K562 (cell line): ENCODE measurements around the gene DIP2A. TPM values are rescaled to one million over a fixed set of nuclear protein-coding genes. Genes with fewer than 3 reads are reported as not detected.

Experiments used
- ATAC-seq: fragments of 200-7000 bp; cut with Tn5 transposase; 3 replicates; pipeline ENCODE4 v1.9.1; 2020; ENCODE audit warnings: moderate library complexity
- BruUV-seq: library from RNA; stranded (reverse); fragments of 400-500 nt; replicated peaks from 2 replicates; lab custom pipeline; 2021; lab: Mats Ljungman, UMichigan
- CTCF ChIA-PET: fragments of 300-600 bp; formaldehyde crosslinking; extraction: SDS; loops from one replicate; lab custom pipeline; 2021; ENCODE audit warnings: low intra/inter-chr PET ratio; lab: Yijun Ruan, JAX
- POLR2A ChIA-PET: fragments of 300-600, 350-650 bp; sonication (Branson Sonifier 250); formaldehyde crosslinking; extraction: SDS; loops from one replicate; lab custom pipeline; 2021; ENCODE audit warnings: antibody characterized with exemption, inconsistent platforms; lab: Yijun Ruan, JAX
- DNase-seq, 4 experiments: peaks; one replicate each; pipeline versions ENCODE4 v3.0.0 to v3.0.0-alpha.2; 2011 to 2018; ENCODE audit warnings: low spot score in 3 of 4, mixed read lengths in 3 of 4; ENCODE audit errors: extremely low read depth in 1 of 4
- FAIRE-seq: peaks from 2 replicates; lab custom pipeline; 2011; peaks lifted over from hg19 to GRCh38; lab: Jason Lieb, UNC
- H2AFZ ChIP-seq: 2 replicates; pipeline ENCODE4 v1.6.0; 2011; ENCODE audit warnings: low read depth, low read length, control low read depth, inconsistent platforms
- H3K27ac ChIP-seq: fragments of 200-600 bp; 3 replicates; pipeline ENCODE4 v1.8.0; 2011; ENCODE audit warnings: low read depth, mild to moderate bottlenecking, control low read depth, inconsistent platforms, low read length, moderate library complexity, mixed read lengths; ENCODE audit errors: extremely low read depth
- H3K27me3 ChIP-seq, 2 experiments: fragments of 300-600 bp in 1 of 2; 2 replicates in 1 of 2; 3 replicates in 1 of 2; pipeline versions ENCODE4 v1.6.0 to v1.8.0; 2011; ENCODE audit warnings: inconsistent platforms in 2 of 2, low read length in 2 of 2, mild to moderate bottlenecking in 1 of 2, mixed read lengths in 1 of 2, moderate library complexity in 1 of 2; ENCODE audit not compliant: control insufficient read depth in 2 of 2, insufficient read depth in 2 of 2
- H3K36me3 ChIP-seq: fragments of 300-600 bp; 3 replicates; pipeline ENCODE4 v1.8.0; 2011; ENCODE audit warnings: mild to moderate bottlenecking, low read length, inconsistent platforms; ENCODE audit not compliant: control insufficient read depth, insufficient read depth
- H3K4me1 ChIP-seq, 2 experiments: fragments of 200-600 bp in 1 of 2; replicated peaks in 1 of 2; 2 replicates in 1 of 2; 3 replicates in 1 of 2; pipeline versions ENCODE4 v1.5.1 to v1.8.0; 2011; ENCODE audit warnings: inconsistent platforms in 2 of 2, low read length in 2 of 2, mild to moderate bottlenecking in 1 of 2, mixed read lengths in 1 of 2, moderate library complexity in 1 of 2; ENCODE audit not compliant: control insufficient read depth in 2 of 2, insufficient read depth in 2 of 2
- H3K4me2 ChIP-seq: 2 replicates; pipeline ENCODE4 v1.6.1; 2011; ENCODE audit warnings: low read length, control low read depth, inconsistent platforms, mixed read lengths; ENCODE audit not compliant: insufficient read depth
- H3K4me3 ChIP-seq: fragments of 200-600 bp; sonication (generic), shearing (Covaris generic); 2 replicates; pipeline ENCODE4 v1.5.1; 2016; ENCODE audit warnings: control low read depth, inconsistent platforms
- H3K79me2 ChIP-seq: fragments of 200-600 bp; 3 replicates; pipeline ENCODE4 v1.8.0; 2011; ENCODE audit warnings: low read length, inconsistent platforms; ENCODE audit not compliant: control insufficient read depth, insufficient read depth
- H3K9ac ChIP-seq, 2 experiments: 2 replicates each; pipeline versions ENCODE4 v1.6.0 to v1.6.1; 2011; ENCODE audit warnings: low read depth in 2 of 2, low read length in 2 of 2, control low read depth in 1 of 2, inconsistent platforms in 1 of 2, mild to moderate bottlenecking in 1 of 2, mixed read lengths in 1 of 2; ENCODE audit not compliant: insufficient read depth in 1 of 2
- H3K9me1 ChIP-seq: one replicate; pipeline ENCODE4 v1.6.0; 2011; ENCODE audit warnings: inconsistent platforms, mild to moderate bottlenecking, low read length, moderate library complexity; ENCODE audit not compliant: control insufficient read depth, insufficient read depth
- H3K9me3 ChIP-seq: replicated peaks from 2 replicates; pipeline ENCODE4 v1.5.1; 2011; ENCODE audit warnings: low read depth, low read length, inconsistent platforms; ENCODE audit not compliant: control insufficient read depth, insufficient read depth
- H4K20me1 ChIP-seq: replicated peaks from 2 replicates; pipeline ENCODE4 v1.6.1; 2011; ENCODE audit warnings: low read length, inconsistent platforms, mixed read lengths; ENCODE audit not compliant: control insufficient read depth, insufficient read depth
- ARID2 ChIP-seq: fragments of 450-650 bp; IDR thresholded peaks from 2 replicates; pipeline ENCODE4 v1.6.1; 2017; ENCODE audit warnings: antibody characterized with exemption, mild to moderate bottlenecking
- CHD4 ChIP-seq: fragments of 200-600 bp; sonication (generic); IDR thresholded peaks from 3 replicates; pipeline ENCODE4 v1.6.1; 2012; ENCODE audit warnings: low read depth, mild to moderate bottlenecking, mixed read lengths, low read length, inconsistent platforms; ENCODE audit not compliant: insufficient read depth, insufficient replicate concordance, poor library complexity, severe bottlenecking
- DDX20 ChIP-seq: fragments of 450-650 bp; IDR thresholded peaks from 2 replicates; pipeline ENCODE4 v1.6.1; 2016; ENCODE audit warnings: missing genetic modification characterization, low read depth, mild to moderate bottlenecking, missing compliant biosample characterization, moderate library complexity
- KDM2B ChIP-seq: fragments of 250-450 bp; sonication (Bioruptor Pico); IDR thresholded peaks from 2 replicates; pipeline ENCODE4 v1.8.0; 2021; ENCODE audit warnings: mild to moderate bottlenecking, moderate library complexity
- MYC ChIP-seq, 2 experiments: fragments of 250-450 bp in 1 of 2; sonication (Bioruptor Pico) in 1 of 2; IDR thresholded peaks; 2 replicates each; pipeline versions ENCODE4 v1.5.1 to v1.6.1; 2012 to 2021; ENCODE audit warnings: low read depth in 2 of 2, borderline replicate concordance in 1 of 2, improper control_type of control experiment in 1 of 2, low read length in 1 of 2, mild to moderate bottlenecking in 1 of 2, moderate library complexity in 1 of 2
- NBN ChIP-seq: fragments of 450-650 bp; IDR thresholded peaks from 2 replicates; pipeline ENCODE4 v1.6.1; 2016; ENCODE audit warnings: low read depth, mild to moderate bottlenecking
- NFXL1 ChIP-seq: fragments of 450-650 bp; formaldehyde crosslinking; IDR thresholded peaks from 2 replicates; pipeline ENCODE4 v1.4.0; 2021; ENCODE audit warnings: mild to moderate bottlenecking
- POLR2AphosphoS5 ChIP-seq: IDR thresholded peaks from 2 replicates; pipeline ENCODE4 v1.6.1; 2011; ENCODE audit warnings: mild to moderate bottlenecking, low read depth, low read length, moderate library complexity; ENCODE audit not compliant: control insufficient read depth, insufficient read depth
- POLR2G ChIP-seq: fragments of 200-400 bp; formaldehyde crosslinking; IDR thresholded peaks from 2 replicates; pipeline ENCODE4 v1.6.1; 2017; ENCODE audit warnings: low read depth, mild to moderate bottlenecking, antibody characterized with exemption, low read length, moderate library complexity
- TOE1 ChIP-seq, 2 experiments: fragments of 450-650 bp in 1 of 2; sonication (generic) in 1 of 2; formaldehyde crosslinking in 1 of 2; IDR thresholded peaks; 2 replicates each; pipeline versions ENCODE4 v1.7.1 to v1.8.0; 2016 to 2022; ENCODE audit warnings: borderline replicate concordance in 2 of 2, mild to moderate bottlenecking in 2 of 2, antibody characterized with exemption in 1 of 2, inconsistent platforms in 1 of 2, low read depth in 1 of 2, missing genetic modification reagents in 1 of 2, moderate library complexity in 1 of 2
- XRCC5 ChIP-seq: fragments of 200-400 bp; formaldehyde crosslinking; IDR thresholded peaks from 2 replicates; pipeline ENCODE4 v1.6.1; 2017; ENCODE audit warnings: low read depth, mild to moderate bottlenecking, low read length
- ZC3H8 ChIP-seq: fragments of 450-650 bp; IDR thresholded peaks from 2 replicates; pipeline ENCODE4 v1.6.1; 2017
- ZNF324 ChIP-seq: fragments of 250-450 bp; sonication (Bioruptor Pico); IDR thresholded peaks from 2 replicates; pipeline ENCODE4 v1.4.0; 2020; ENCODE audit warnings: mild to moderate bottlenecking
- ZNF77 ChIP-seq: fragments of 250-450 bp; sonication (Bioruptor Pico); IDR thresholded peaks from 2 replicates; pipeline ENCODE4 v1.5.0; 2020
- ZSCAN32 ChIP-seq: fragments of 450-650 bp; formaldehyde crosslinking; IDR thresholded peaks from 2 replicates; pipeline ENCODE4 v1.4.0; 2020; ENCODE audit warnings: mild to moderate bottlenecking, moderate library complexity
- WGBS: fragments of 100-300 bp; shearing (Covaris generic); methylation state at CpG from one replicate; pipeline ENCODE4 v1.1.6; 2016; ENCODE audit warnings: low coverage, mixed read lengths; ENCODE audit not compliant: insufficient coverage; ENCODE audit errors: missing lambda C conversion rate; 5-methylcytosine and 5-hydroxymethylcytosine counted together
- in situ Hi-C: fragments of 300-500 bp; cut with MboI; formaldehyde crosslinking; loops from 4 replicates; pipeline ENCODE4 v1.15.0; 2018; ENCODE audit warnings: inconsistent platforms, mixed read lengths
- intact Hi-C: fragments of 100-400 bp; cut with micrococcal nuclease; formaldehyde crosslinking; loops from 2 replicates; pipeline ENCODE4 v1.14.2; 2022
- polyA plus RNA-seq, 8 experiments: library from polyadenylated mRNA; depleted of rRNA in 4 of 8; stranded (reverse) in 5 of 8; unstranded in 3 of 8; fragments of >200 nt; fragmentation: Nextera tagmentation in 2 of 8; fragmentation: Illumina TruSeq in 1 of 8; extraction: Ambion mirVana in 2 of 8; extraction: Trizol in 1 of 8; gene quantifications; 2 replicates each; pipeline versions ENCODE4 v1.2.1 to v1.2.3, GENCODE V29; 2011 to 2014; ENCODE audit warnings: inconsistent platforms in 1 of 8, missing spikeins in 1 of 8
- total RNA-seq, 7 experiments: library from RNA; depleted of rRNA in 6 of 7; stranded (reverse); fragments of >200 nt in 6 of 7; fragmentation: Illumina TruSeq in 2 of 7; extraction: Trizol in 2 of 7; gene quantifications; 2 replicates each; pipeline versions ENCODE4 v1.2.1 to v1.2.3, GENCODE V29; 2011 to 2021; ENCODE audit warnings: low replicate concordance in 1 of 7
- TF ChIP-seq, protein P1 (sequence below): sonication (generic); IDR thresholded peaks from 2 replicates; pipeline ENCODE4 v1.6.1; 2016
- TF ChIP-seq, protein P2 (sequence below): fragments of 250-450 bp; sonication (Bioruptor Pico); IDR thresholded peaks from 2 replicates; pipeline ENCODE4 v1.8.0; 2021; ENCODE audit warnings: mild to moderate bottlenecking, moderate library complexity
- TF ChIP-seq, protein P3 (sequence below): fragments of 250-450 bp; sonication (Bioruptor Pico); IDR thresholded peaks from 2 replicates; pipeline ENCODE4 v1.9.0; 2021; ENCODE audit warnings: mild to moderate bottlenecking
- TF ChIP-seq, protein P4 (sequence below): fragments of 250-450 bp; sonication (Bioruptor Pico); IDR thresholded peaks from 2 replicates; pipeline ENCODE4 v1.8.0; 2022; ENCODE audit warnings: moderate library complexity, mild to moderate bottlenecking, inconsistent platforms

DIP2A gene
- total and polyA plus RNA-seq, 9 of the 15 experiments (the other 6 are each of a cell fraction or from before 2014, with no cell fraction given) = 4.3 to 34.5 (median 20.3) TPM

DNA sequence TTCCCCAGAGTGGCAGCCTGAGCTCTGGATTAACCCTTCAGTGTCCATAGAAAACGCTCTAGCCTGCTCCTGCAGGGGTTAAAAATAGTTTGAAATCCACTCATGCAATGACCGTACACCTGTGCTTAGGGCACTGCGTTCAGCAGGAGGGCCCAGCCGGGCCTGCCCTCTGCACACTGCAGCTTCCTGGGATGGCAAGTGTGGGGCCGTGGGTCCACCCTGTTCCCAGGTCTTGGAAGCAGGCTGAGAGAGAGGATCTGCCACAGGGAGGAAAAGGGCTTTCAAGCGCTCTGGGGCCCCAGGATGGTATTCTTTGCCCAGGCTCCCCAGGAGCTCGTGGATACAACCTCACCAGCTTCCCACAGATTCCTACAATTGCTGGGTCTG lies 147.7 kb downstream of the DIP2A start:
- no peak overlapping the region for H2AFZ ChIP-seq
- TF ChIP-seq, protein P1, sequence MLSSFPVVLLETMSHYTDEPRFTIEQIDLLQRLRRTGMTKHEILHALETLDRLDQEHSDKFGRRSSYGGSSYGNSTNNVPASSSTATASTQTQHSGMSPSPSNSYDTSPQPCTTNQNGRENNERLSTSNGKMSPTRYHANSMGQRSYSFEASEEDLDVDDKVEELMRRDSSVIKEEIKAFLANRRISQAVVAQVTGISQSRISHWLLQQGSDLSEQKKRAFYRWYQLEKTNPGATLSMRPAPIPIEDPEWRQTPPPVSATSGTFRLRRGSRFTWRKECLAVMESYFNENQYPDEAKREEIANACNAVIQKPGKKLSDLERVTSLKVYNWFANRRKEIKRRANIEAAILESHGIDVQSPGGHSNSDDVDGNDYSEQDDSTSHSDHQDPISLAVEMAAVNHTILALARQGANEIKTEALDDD = no peak
- TF ChIP-seq CHD4 (no peak), POLR2G (no peak), TOE1 (IDR thresholded peaks at IDR 0.05; ENCODE audit: borderline replicate concordance) (no peak), TOE1 (CRISPR knock-in tag; IDR thresholded peaks at IDR 0.05; ENCODE audit: borderline replicate concordance, low read depth) (no peak), ARID2 (no peak), ZNF77 (CRISPR knock-in tag) (no peak), NFXL1 (CRISPR knock-in tag) (no peak), MYC (IDR thresholded peaks at IDR 0.05; ENCODE audit: low read depth, low read length) (no peak), MYC (CRISPR knock-in tag; IDR thresholded peaks at IDR 0.05; ENCODE audit: borderline replicate concordance, low read depth) (no peak), ZNF324 (CRISPR knock-in tag) (no peak), DDX20 (tag) (no peak), NBN (no peak), POLR2AphosphoS5 (no peak), XRCC5 (no peak), ZC3H8 (no peak), KDM2B (CRISPR knock-in tag) (no peak), ZSCAN32 (CRISPR knock-in tag) (no peak)
- TF ChIP-seq, protein P2, sequence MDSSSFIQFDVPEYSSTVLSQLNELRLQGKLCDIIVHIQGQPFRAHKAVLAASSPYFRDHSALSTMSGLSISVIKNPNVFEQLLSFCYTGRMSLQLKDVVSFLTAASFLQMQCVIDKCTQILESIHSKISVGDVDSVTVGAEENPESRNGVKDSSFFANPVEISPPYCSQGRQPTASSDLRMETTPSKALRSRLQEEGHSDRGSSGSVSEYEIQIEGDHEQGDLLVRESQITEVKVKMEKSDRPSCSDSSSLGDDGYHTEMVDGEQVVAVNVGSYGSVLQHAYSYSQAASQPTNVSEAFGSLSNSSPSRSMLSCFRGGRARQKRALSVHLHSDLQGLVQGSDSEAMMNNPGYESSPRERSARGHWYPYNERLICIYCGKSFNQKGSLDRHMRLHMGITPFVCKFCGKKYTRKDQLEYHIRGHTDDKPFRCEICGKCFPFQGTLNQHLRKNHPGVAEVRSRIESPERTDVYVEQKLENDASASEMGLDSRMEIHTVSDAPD = no peak
- TF ChIP-seq, protein P3, sequence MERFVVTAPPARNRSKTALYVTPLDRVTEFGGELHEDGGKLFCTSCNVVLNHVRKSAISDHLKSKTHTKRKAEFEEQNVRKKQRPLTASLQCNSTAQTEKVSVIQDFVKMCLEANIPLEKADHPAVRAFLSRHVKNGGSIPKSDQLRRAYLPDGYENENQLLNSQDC (CRISPR knock-in tag) = no peak
- TF ChIP-seq, protein P4, sequence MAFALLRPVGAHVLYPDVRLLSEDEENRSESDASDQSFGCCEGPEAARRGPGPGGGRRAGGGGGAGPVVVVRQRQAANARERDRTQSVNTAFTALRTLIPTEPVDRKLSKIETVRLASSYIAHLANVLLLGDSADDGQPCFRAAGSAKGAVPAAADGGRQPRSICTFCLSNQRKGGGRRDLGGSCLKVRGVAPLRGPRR (CRISPR knock-in tag) = no peak
- FAIRE-seq (no peak), ATAC-seq (no peak), DNase-seq (peak in 1 of 4 experiments; percentile 1)
- in situ Hi-C loops = no loop called here
- no peaks in the 10 kb centered on the region for H3K9me1 ChIP-seq
- BruUV-seq = no TSS peak
- H3K4me3 ChIP-seq = no peak overlapping the region
- H3K4me1 ChIP-seq = peaks cover 3 to 7% of the 10 kb centered on the region in 2 experiments; a peak in 2 of 5 replicates
- CTCF ChIA-PET = no interaction called here
- H3K27ac ChIP-seq = no peak overlapping the region
- H3K79me2 ChIP-seq = no peaks in the 10 kb centered on the region
- no peak overlapping the region for H3K4me2 ChIP-seq
- H4K20me1 ChIP-seq = no peaks in the 10 kb centered on the region
- WGBS = 9% methylated on average over 7 of the region's 7 CpGs
- H3K27me3 ChIP-seq = peaks cover 38 to 44% of the 10 kb centered on the region in 2 experiments
- H3K36me3 ChIP-seq = no peaks in the 10 kb centered on the region
- H3K9me3 ChIP-seq = no peaks in the 10 kb centered on the region
- POLR2A ChIA-PET = interaction anchor here (0.6 kb wide), 1 partner anchor 372 kb away, joined by 3 read pairs; no protein-coding TSS in a partner anchor
- no peak overlapping the region for H3K9ac ChIP-seq
- intact Hi-C loops = no loop called here
